Renal cortex interstitium (tissue), 11 donors: ENCODE results near the gene ADAM8. TPM values are rescaled to one million over a fixed set of nuclear protein-coding genes. Genes with fewer than 3 reads are reported as not detected.
"Not testable (repeated sequence)": the region's sequence is repeated elsewhere in the genome, so short reads cannot be mapped to it uniquely, and the experiment has no call there.

Source experiments
- DNase-seq, 11 donors: peaks; one replicate each; pipeline ENCODE4 v3.0.0-alpha.2; 2013; ENCODE audit warnings: low read depth in 9 of 11, low spot score in 4 of 11; ENCODE audit errors: extremely low read depth in 1 of 11
- polyA plus RNA-seq, 3 donors: library from polyadenylated mRNA; unstranded; fragments of 120-200 nt; gene quantifications; one replicate each; pipeline ENCODE4 v1.2.1, GENCODE V29; 2013; ENCODE audit not compliant: insufficient read length in 3 of 3

ADAM8 gene
- polyA plus RNA-seq, 3 donors = 2.3 to 3.3 (median 3.0) TPM

GRCh38 chr10:133272964-133273420, 3.7 kb downstream of the ADAM8 start:
- DNase-seq = no peak

GRCh38 chr10:133272301-133272963, 4.2 kb downstream of the ADAM8 start:
- DNase-seq = no peak

- no peak for DNase-seq
Observed at GRCh38 chr10:133271521-133272300, 5.0 kb downstream of the ADAM8 start.

GRCh38 chr10:133270773-133271297, 5.8 kb downstream of the ADAM8 start:
- DNase-seq = no peak

GRCh38 chr10:133270204-133270603, 6.5 kb downstream of the ADAM8 start:
- no peak for DNase-seq

GRCh38 chr10:133269367-133269766, 7.3 kb downstream of the ADAM8 start:
- no peak for DNase-seq

GRCh38 chr10:133268532-133268931, 8.1 kb downstream of the ADAM8 start:
- DNase-seq = no peak

GRCh38 chr10:133267829-133268228, 8.8 kb downstream of the ADAM8 start:
- DNase-seq = no peak

GRCh38 chr10:133267293-133267692, 9.4 kb downstream of the ADAM8 start:
- DNase-seq = no peak

- no peak for DNase-seq
Observed at GRCh38 chr10:133266056-133266795, 10.4 kb downstream of the ADAM8 start.

- not testable (repeated sequence) for DNase-seq
Observed at GRCh38 chr10:133265052-133265451, 11.6 kb downstream of the ADAM8 start.

GRCh38 chr10:133264461-133264860, 12.2 kb downstream of the ADAM8 start:
- no peak for DNase-seq

GRCh38 chr10:133263674-133264073, 13.0 kb downstream of the ADAM8 start:
- DNase-seq = no peak

GRCh38 chr10:133262696-133263095, 14.0 kb downstream of the ADAM8 start:
- no peak for DNase-seq

- DNase-seq = no peak
Observed at GRCh38 chr10:133261726-133262325, 14.8 kb downstream of the ADAM8 start.

- DNase-seq = no peak
Observed at GRCh38 chr10:133260895-133261725, 15.6 kb downstream of the ADAM8 start.

GRCh38 chr10:133259602-133259989, 17.1 kb downstream of the ADAM8 start:
- DNase-seq = no peak

- DNase-seq = no peak
Observed at GRCh38 chr10:133258818-133259601, 17.7 kb downstream of the ADAM8 start.
